IgD-negative memory B cell (primary cell): Measurements from ENCODE around the gene BCAT1. TPM values are rescaled to one million over a fixed set of nuclear protein-coding genes. Genes with fewer than 3 reads are reported as not detected.
"Not testable (repeated sequence)": the region's sequence is repeated elsewhere in the genome, so short reads cannot be mapped to it uniquely, and the experiment has no call there.

Experiments
- H3K27ac Mint-ChIP-seq, 3 donors: one replicate each; pipeline ENCODE4 v1.8.0; 2020 to 2022; ENCODE audit warnings: mild to moderate bottlenecking in 3 of 3, mixed read lengths in 3 of 3, moderate library complexity in 1 of 3
- H3K27me3 Mint-ChIP-seq: one replicate; pipeline ENCODE4 v1.8.0; 2021; ENCODE audit warnings: mixed read lengths
- H3K36me3 Mint-ChIP-seq: one replicate; pipeline ENCODE4 v1.8.0; 2020; ENCODE audit warnings: mild to moderate bottlenecking, mixed read lengths
- H3K4me1 Mint-ChIP-seq, 3 donors: one replicate each; pipeline ENCODE4 v1.8.0; 2020 to 2022; ENCODE audit warnings: mixed read lengths in 3 of 3, mild to moderate bottlenecking in 1 of 3
- H3K4me3 Mint-ChIP-seq, 4 donors: one replicate each; pipeline ENCODE4 v1.8.0; 2020 to 2022; ENCODE audit warnings: mild to moderate bottlenecking in 4 of 4, mixed read lengths in 4 of 4, moderate library complexity in 3 of 4
- H3K9me3 Mint-ChIP-seq, 3 donors: one replicate each; pipeline ENCODE4 v1.8.0; 2020 to 2021; ENCODE audit warnings: mixed read lengths in 3 of 3, mild to moderate bottlenecking in 1 of 3
- polyA plus RNA-seq: library from polyadenylated mRNA; unstranded; fragments of 300-500 nt; fragmentation: Illumina TruSeq; gene quantifications from one replicate; pipeline ENCODE4 v1.2.3, GENCODE V29; 2021

Gene BCAT1
- polyA plus RNA-seq, 1 donor from 2014 or later: 11.5 TPM

GRCh38 chr12:24945845-24946244, 3.1 kb downstream of the BCAT1 start:
- Mint-ChIP-seq H3K36me3 (peaks cover 4% of the 10 kb centered on the region), H3K27me3 (peaks cover 30% of the 10 kb centered on the region), H3K4me3 (no peak overlapping the region), H3K9me3 (no peaks in the 10 kb centered on the region), H3K4me1 (peaks cover 36 to 57% (median 43%) of the 10 kb centered on the region in 3 donors), H3K27ac (no peak overlapping the region)

- H3K9me3 Mint-ChIP-seq: no peaks in the 10 kb centered on the region
- no peak overlapping the region for H3K27ac Mint-ChIP-seq
- H3K27me3 Mint-ChIP-seq: peaks cover 25% of the 10 kb centered on the region
- no peak overlapping the region for H3K4me3 Mint-ChIP-seq
- peaks cover 4% of the 10 kb centered on the region for H3K36me3 Mint-ChIP-seq
- H3K4me1 Mint-ChIP-seq: peaks cover 30 to 49% (median 36%) of the 10 kb centered on the region in 3 donors
Measured at GRCh38 chr12:24945039-24945438, 3.9 kb downstream of the BCAT1 start.

GRCh38 chr12:24944601-24944975, 4.3 kb downstream of the BCAT1 start:
- Mint-ChIP-seq H3K9me3 (no peaks in the 10 kb centered on the region), H3K27ac (no peak overlapping the region), H3K4me1 (peaks cover 28 to 48% (median 35%) of the 10 kb centered on the region in 3 donors), H3K4me3 (no peak overlapping the region), H3K27me3 (peaks cover 24% of the 10 kb centered on the region), H3K36me3 (peaks cover 4% of the 10 kb centered on the region)

- H3K9me3 Mint-ChIP-seq: no peaks in the 10 kb centered on the region
- no peak overlapping the region for H3K27ac Mint-ChIP-seq
- H3K4me3 Mint-ChIP-seq: no peak overlapping the region
- H3K27me3 Mint-ChIP-seq: peaks cover 20% of the 10 kb centered on the region
- H3K36me3 Mint-ChIP-seq: peaks cover 4% of the 10 kb centered on the region
- H3K4me1 Mint-ChIP-seq: peaks cover 23 to 42% (median 31%) of the 10 kb centered on the region in 3 donors
Measured at GRCh38 chr12:24943947-24944600, 4.8 kb downstream of the BCAT1 start.

DNA sequence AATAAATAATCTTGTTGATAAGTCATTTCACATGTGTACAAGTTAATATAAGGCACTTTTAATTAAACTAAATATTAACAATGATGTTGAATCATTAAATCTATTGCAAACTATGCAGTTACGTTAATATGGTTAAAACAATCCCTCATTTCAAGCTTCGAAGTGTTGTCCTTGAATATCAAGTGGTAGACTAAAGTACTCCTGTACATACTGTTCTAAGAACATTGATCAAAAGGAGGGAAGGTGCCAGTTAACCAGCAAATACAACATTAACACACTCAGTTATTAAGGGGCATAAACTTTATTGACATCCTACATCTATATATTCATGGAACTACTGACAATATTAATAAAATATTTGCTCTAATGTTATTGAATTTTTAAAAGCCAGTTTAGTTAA, 8.7 kb downstream of the BCAT1 start:
- Mint-ChIP-seq H3K27me3 (no peaks in the 10 kb centered on the region), H3K4me1 (peaks cover 7 to 11% (median 7%) of the 10 kb centered on the region in 3 donors), H3K27ac (no peak overlapping the region), H3K4me3 (no peak overlapping the region), H3K36me3 (peaks cover 4% of the 10 kb centered on the region), H3K9me3 (no peaks in the 10 kb centered on the region)

DNA sequence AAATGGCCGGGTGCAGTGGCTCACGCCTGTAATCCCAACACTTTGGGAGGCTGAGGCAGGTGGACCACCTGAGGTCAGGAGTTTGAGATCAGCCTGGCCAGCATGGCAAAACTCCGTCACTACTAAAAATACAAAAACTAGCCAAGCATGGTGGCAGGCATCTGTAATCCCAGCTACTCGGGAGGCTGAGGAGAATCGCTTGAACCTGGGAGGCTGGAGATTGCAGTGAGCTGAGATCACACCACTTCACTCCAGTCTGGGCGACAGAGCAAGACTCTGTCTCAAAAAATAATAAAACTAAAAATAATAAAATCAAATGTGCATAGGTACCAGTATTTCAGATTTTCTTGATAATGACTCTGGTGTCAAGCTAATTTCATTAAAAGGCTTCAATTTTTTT, 9.3 kb downstream of the BCAT1 start:
- not testable (repeated sequence) for H3K27ac Mint-ChIP-seq, H3K9me3 Mint-ChIP-seq, H3K27me3 Mint-ChIP-seq, H3K36me3 Mint-ChIP-seq, H3K4me3 Mint-ChIP-seq
- H3K4me1 Mint-ChIP-seq: peaks cover 7 to 11% (median 7%) of the 10 kb centered on the region in 3 donors

GRCh38 chr12:24938341-24938740, 10.6 kb downstream of the BCAT1 start:
- Mint-ChIP-seq H3K4me1 (peaks cover 7 to 16% (median 7%) of the 10 kb centered on the region in 3 donors), H3K27ac (no peak overlapping the region), H3K27me3 (peaks cover 2% of the 10 kb centered on the region), H3K36me3 (peaks cover 4% of the 10 kb centered on the region), H3K4me3 (no peak overlapping the region), H3K9me3 (no peaks in the 10 kb centered on the region)

- Mint-ChIP-seq H3K4me3 (no peak overlapping the region), H3K4me1 (peaks cover 3 to 11% (median 4%) of the 10 kb centered on the region in 3 donors), H3K27me3 (peaks cover 2% of the 10 kb centered on the region), H3K27ac (no peak overlapping the region), H3K9me3 (no peaks in the 10 kb centered on the region), H3K36me3 (no peaks in the 10 kb centered on the region)
Measured at GRCh38 chr12:24937553-24938244, 11.2 kb downstream of the BCAT1 start.

DNA sequence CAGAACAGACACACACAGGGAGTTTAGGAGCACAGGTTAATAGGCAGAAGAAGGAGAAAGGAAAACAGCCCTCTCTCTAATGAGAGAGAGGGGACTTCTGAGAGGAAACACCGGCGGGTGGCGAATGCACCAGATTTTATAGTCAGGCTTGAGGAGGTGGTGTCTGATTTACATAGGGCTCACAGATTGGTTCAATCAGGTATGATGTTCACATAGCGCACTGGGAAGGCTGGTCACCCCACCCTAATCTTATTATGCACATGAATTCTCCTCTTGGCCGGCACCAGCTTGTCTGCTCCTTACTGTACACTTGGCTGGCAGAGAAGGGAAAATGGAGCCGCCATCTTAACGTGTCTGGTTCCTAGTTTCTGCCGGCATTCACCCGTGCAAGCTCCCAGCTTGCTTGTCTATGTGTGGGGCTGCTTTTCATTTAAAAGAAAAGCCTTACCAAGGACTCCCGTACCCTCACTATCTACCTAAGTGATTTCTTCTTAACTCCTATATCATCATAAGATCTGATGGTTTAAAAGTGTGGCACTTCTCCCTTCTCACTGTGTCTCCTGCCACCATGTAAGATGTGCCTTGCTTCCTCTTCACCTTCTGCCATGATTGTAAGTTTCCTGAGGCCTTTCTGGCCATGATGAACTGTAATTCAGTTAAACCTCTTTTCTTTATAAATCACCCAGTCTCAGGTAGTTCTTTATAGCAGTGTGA, 15.1 kb downstream of the BCAT1 start:
- H3K4me1 Mint-ChIP-seq: peaks cover 8 to 22% (median 10%) of the 10 kb centered on the region in 3 donors
- peaks cover 2% of the 10 kb centered on the region for H3K27me3 Mint-ChIP-seq
- H3K27ac Mint-ChIP-seq: no peak overlapping the region
- no peak overlapping the region for H3K4me3 Mint-ChIP-seq
- H3K9me3 Mint-ChIP-seq: no peaks in the 10 kb centered on the region
- H3K36me3 Mint-ChIP-seq: no peaks in the 10 kb centered on the region

DNA sequence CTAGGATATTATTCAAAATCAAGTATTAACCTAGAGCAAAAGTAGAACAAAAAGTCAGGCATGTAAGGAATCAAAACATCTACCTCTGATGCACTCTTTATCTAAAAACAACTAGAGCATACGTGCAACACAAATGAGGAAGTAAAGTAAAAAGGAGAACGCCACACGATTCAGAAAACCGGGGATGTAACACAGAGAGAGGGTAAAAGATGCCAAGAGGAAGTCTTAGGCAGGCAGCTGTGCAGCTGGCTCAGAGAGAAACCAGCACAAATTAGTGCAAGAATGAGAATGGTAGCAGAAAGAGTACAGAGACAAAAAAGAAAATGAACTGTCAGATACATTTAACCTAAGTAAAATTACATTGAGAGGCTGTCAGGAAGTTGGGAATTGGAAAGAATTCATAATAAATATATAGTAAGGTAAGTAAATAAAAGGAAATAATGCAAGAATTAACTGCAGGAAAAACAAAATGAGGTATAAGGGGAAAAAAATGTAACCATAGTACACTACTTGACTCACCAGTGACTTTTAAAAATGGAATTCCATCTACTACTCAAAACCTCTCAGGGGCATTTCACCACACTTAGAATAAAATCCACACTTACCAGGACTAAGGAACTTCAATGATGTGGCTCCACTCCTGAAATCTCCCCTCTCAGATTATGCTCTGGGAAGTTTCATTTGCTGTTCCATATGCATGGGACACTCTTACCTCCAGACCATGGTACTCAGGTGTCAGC, 17.1 kb downstream of the BCAT1 start:
- H3K27ac Mint-ChIP-seq: peak overlapping the region in 2 of 3 donors; percentile 10 to 12
- H3K4me1 Mint-ChIP-seq: peaks cover 8 to 32% (median 16%) of the 10 kb centered on the region in 3 donors
- no peaks in the 10 kb centered on the region for H3K9me3 Mint-ChIP-seq
- H3K36me3 Mint-ChIP-seq: no peaks in the 10 kb centered on the region
- peak overlapping the region in 2 of 4 donors; percentile 7 to 24 for H3K4me3 Mint-ChIP-seq
- peaks cover 2% of the 10 kb centered on the region for H3K27me3 Mint-ChIP-seq

DNA sequence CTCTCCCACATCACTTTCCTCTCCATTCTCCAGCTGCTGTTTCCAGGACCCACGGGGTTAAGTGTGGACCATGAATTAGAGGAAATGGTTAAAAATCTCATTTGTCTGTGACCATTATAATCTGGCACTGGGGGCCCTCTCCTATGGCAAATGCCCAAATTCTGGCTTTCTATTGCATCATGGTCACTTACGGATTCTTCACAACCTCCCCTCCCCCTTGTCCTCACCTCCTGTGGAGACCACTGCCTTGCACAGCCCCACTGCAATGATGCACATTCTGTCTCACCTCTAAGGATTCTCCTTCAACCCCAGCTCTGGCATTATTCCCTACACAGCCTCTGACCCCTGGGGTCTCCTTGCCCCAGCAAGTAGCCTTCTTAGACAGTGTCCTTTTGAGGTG, 18.9 kb downstream of the BCAT1 start:
- Mint-ChIP-seq H3K9me3 (no peaks in the 10 kb centered on the region), H3K36me3 (no peaks in the 10 kb centered on the region), H3K4me1 (peaks cover 8 to 32% (median 16%) of the 10 kb centered on the region in 3 donors), H3K27ac (no peak overlapping the region), H3K4me3 (peak overlapping the region in 1 of 4 donors; percentile 7), H3K27me3 (peaks cover 2% of the 10 kb centered on the region)

DNA sequence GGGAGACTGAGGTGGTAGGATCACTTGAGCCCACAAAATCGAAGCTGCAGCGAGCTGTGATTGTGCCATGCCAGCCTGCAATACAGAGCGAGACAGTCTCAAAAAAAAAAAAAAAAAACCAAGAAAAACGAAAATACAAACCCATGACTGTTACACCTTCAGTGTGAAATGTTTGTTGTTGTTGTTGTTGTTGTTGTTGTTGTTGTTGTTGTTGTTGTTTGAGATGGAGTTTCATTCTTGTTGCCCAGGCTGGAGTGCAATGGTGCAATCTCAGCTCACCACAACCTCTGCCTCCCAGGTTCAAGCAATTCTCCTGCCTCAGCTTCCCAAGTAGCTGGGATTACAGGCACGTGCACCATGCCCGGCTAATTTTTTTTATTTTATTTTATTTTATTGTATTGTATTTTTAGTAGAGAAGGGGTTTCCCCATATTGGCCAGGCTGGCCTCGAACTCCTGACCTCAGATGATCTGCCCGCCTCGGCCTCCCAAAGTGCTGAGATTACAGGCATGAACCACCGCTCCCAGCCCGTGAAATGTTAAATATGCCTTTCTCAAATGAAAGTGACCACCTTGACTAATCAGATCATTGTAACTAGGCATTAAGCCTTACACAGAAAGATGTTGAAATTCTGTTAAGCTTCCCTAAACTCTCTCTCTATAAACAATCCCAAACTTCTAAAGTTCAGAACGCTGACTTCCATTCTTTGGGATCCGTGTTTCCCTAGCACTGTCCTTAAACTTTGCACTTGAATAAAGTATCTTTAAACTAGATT, 20.2 kb downstream of the BCAT1 start:
- H3K27ac Mint-ChIP-seq, H3K27me3 Mint-ChIP-seq, H3K36me3 Mint-ChIP-seq, H3K4me3 Mint-ChIP-seq, H3K9me3 Mint-ChIP-seq: not testable (repeated sequence)
- H3K4me1 Mint-ChIP-seq: peaks cover 8 to 28% (median 16%) of the 10 kb centered on the region in 3 donors

DNA sequence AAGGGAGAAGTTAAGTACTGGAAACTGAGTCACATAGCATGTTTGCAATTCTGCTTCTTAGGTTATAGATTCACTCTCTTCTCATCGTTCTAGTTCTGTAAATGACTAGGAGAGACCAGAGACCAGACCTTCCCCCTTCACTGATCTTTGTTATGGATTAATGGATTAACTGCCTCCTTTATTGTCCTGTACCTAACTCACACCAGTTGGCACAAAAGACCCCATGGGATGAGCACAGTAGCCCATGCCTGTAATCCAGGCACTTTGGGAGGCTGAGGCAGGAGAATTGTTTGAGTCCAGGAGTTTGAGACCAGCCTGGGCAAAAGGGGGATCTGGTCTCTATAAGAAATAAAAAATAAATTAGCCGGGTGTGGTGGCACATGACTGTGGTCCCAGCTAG, 20.8 kb downstream of the BCAT1 start:
- Mint-ChIP-seq H3K4me1 (peaks cover 8 to 28% (median 16%) of the 10 kb centered on the region in 3 donors), H3K36me3 (no peaks in the 10 kb centered on the region), H3K27ac (no peak overlapping the region), H3K4me3 (no peak overlapping the region), H3K9me3 (no peaks in the 10 kb centered on the region), H3K27me3 (no peaks in the 10 kb centered on the region)

- H3K4me1 Mint-ChIP-seq: peaks cover 0 to 20% (median 6%) of the 10 kb centered on the region in 3 donors
- H3K27me3 Mint-ChIP-seq, H3K36me3 Mint-ChIP-seq, H3K4me3 Mint-ChIP-seq, H3K27ac Mint-ChIP-seq, H3K9me3 Mint-ChIP-seq: not testable (repeated sequence)
Measured at GRCh38 chr12:24926080-24926479, 22.8 kb downstream of the BCAT1 start.
